Upper lobe of left lung (tissue), 4 donors: Measurements from ENCODE around the gene PTPN5.

Experiments used
- POLR2AphosphoS5 ChIP-seq, 2 donors: sonication (generic); formaldehyde crosslinking; IDR thresholded peaks; one replicate each; pipeline ENCODE4 v1.5.1; 2017; ENCODE audit warnings: antibody characterized with exemption in 2 of 2
- TF ChIP-seq, protein P1 (sequence below), 6 experiments: fragments of 450-650 bp in 4 of 6; fragments of 200-600 bp in 2 of 6; sonication (generic) in 2 of 6; IDR thresholded peaks; one replicate each; pipeline ENCODE4 v1.5.1; 2016 to 2019; ENCODE audit warnings: antibody characterized with exemption in 6 of 6

DNA sequence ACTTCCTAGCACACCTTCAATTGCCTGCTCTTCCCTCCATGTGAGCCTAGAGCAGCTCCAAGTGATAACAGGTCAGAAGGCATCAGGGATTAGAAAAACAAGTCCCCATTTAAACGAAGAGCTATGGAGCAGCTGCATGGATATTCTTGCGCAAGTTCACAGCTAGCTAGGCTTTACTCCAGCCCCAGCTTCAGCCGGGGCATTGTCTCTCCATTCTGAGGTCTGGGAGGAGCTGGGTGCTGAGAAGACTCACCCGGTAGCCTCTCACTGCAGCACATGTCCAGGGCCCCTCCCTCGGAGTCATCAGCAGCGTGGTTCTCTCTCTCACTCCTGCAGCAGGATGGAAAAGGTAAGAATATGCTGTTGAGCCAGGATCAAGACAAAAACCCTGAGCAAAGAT lies 26.0 kb downstream of the PTPN5 start:
- TF ChIP-seq POLR2AphosphoS5 (IDR thresholded peaks at IDR 0.05): no peak
- TF ChIP-seq, protein P1, sequence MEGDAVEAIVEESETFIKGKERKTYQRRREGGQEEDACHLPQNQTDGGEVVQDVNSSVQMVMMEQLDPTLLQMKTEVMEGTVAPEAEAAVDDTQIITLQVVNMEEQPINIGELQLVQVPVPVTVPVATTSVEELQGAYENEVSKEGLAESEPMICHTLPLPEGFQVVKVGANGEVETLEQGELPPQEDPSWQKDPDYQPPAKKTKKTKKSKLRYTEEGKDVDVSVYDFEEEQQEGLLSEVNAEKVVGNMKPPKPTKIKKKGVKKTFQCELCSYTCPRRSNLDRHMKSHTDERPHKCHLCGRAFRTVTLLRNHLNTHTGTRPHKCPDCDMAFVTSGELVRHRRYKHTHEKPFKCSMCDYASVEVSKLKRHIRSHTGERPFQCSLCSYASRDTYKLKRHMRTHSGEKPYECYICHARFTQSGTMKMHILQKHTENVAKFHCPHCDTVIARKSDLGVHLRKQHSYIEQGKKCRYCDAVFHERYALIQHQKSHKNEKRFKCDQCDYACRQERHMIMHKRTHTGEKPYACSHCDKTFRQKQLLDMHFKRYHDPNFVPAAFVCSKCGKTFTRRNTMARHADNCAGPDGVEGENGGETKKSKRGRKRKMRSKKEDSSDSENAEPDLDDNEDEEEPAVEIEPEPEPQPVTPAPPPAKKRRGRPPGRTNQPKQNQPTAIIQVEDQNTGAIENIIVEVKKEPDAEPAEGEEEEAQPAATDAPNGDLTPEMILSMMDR (IDR thresholded peaks at IDR 0.05): no peak
